Mesenchymal stem cell (in vitro differentiated cells and primary cell): ENCODE results near the gene SLC9C2.
A peak's percentile ranks its signal among the peaks of the same experiment; 100 is the strongest.
"Not testable (repeated sequence)": the region's sequence is repeated elsewhere in the genome, so short reads cannot be mapped to it uniquely, and the experiment has no call there.

ENCODE experiments used
- DNase-seq: peaks from one replicate; pipeline ENCODE4 v3.0.0-alpha.2; 2013
- H2AFZ ChIP-seq: one replicate; pipeline ENCODE4 v1.6.1; 2013; ENCODE audit warnings: low read depth, mild to moderate bottlenecking, control low read depth, inconsistent platforms, low read length, moderate library complexity
- H2AK5ac ChIP-seq: 2 replicates; pipeline ENCODE4 v1.6.1; 2013; ENCODE audit warnings: low read length, moderate library complexity, mild to moderate bottlenecking, inconsistent platforms; ENCODE audit not compliant: severe bottlenecking
- H2BK120ac ChIP-seq: one replicate; pipeline ENCODE4 v1.6.1; 2013; ENCODE audit warnings: low read depth, mild to moderate bottlenecking, inconsistent platforms, low read length, moderate library complexity
- H2BK12ac ChIP-seq, 2 experiments: one replicate each; pipeline ENCODE4 v1.6.1; 2013; ENCODE audit warnings: inconsistent platforms in 2 of 2, low read length in 2 of 2, mild to moderate bottlenecking in 2 of 2, moderate library complexity in 2 of 2, control low read depth in 1 of 2
- H2BK15ac ChIP-seq: one replicate; pipeline ENCODE4 v1.6.1; 2013; ENCODE audit warnings: mild to moderate bottlenecking, low read depth, inconsistent platforms; ENCODE audit not compliant: poor library complexity, severe bottlenecking
- H2BK5ac ChIP-seq: 2 replicates; pipeline ENCODE4 v1.6.1; 2013; ENCODE audit warnings: low read depth, mild to moderate bottlenecking, low read length, control low read depth, inconsistent platforms; ENCODE audit not compliant: poor library complexity, severe bottlenecking
- H3K14ac ChIP-seq, 2 experiments: one replicate each; pipeline ENCODE4 v1.6.1; 2013; ENCODE audit warnings: inconsistent platforms in 2 of 2, low read length in 2 of 2, control low read depth in 1 of 2, mild to moderate bottlenecking in 1 of 2, moderate library complexity in 1 of 2
- H3K18ac ChIP-seq, 2 experiments: one replicate each; pipeline ENCODE4 v1.6.1; 2013; ENCODE audit warnings: inconsistent platforms in 2 of 2, low read length in 2 of 2, control low read depth in 1 of 2, low read depth in 1 of 2, mild to moderate bottlenecking in 1 of 2
- H3K23ac ChIP-seq, 2 experiments: one replicate each; pipeline ENCODE4 v1.6.1; 2013; ENCODE audit warnings: inconsistent platforms in 2 of 2, low read length in 2 of 2, mild to moderate bottlenecking in 2 of 2, moderate library complexity in 2 of 2, control low read depth in 1 of 2
- H3K27ac ChIP-seq: 2 replicates; pipeline ENCODE4 v1.5.1; 2013; ENCODE audit warnings: mild to moderate bottlenecking, moderate library complexity, low read length, control low read depth, inconsistent platforms; ENCODE audit not compliant: poor library complexity, severe bottlenecking
- H3K27me3 ChIP-seq, 2 experiments: 2 replicates each; pipeline versions ENCODE4 v1.6.1 to v1.7.0; 2013; ENCODE audit warnings: low read length in 2 of 2, mild to moderate bottlenecking in 2 of 2, moderate library complexity in 2 of 2, control low read depth in 1 of 2, inconsistent platforms in 1 of 2; ENCODE audit not compliant: control insufficient read depth in 1 of 2, insufficient read depth in 1 of 2
- H3K36me3 ChIP-seq, 2 experiments: 2 replicates each; pipeline versions ENCODE4 v1.6.1 to v1.7.0; 2013; ENCODE audit warnings: low read length in 2 of 2, control low read depth in 1 of 2, inconsistent platforms in 1 of 2, low read depth in 1 of 2, mild to moderate bottlenecking in 1 of 2; ENCODE audit not compliant: insufficient read depth in 2 of 2, control insufficient read depth in 1 of 2
- H3K4ac ChIP-seq, 2 experiments: one replicate each; pipeline ENCODE4 v1.6.1; 2013; ENCODE audit warnings: inconsistent platforms in 2 of 2, low read length in 2 of 2, mild to moderate bottlenecking in 2 of 2, moderate library complexity in 2 of 2, control low read depth in 1 of 2, low read depth in 1 of 2
- H3K4me1 ChIP-seq: 2 replicates; pipeline ENCODE4 v1.6.1; 2013; ENCODE audit warnings: low read depth, low read length, control low read depth; ENCODE audit not compliant: control insufficient read depth, insufficient read depth
- H3K4me2 ChIP-seq: 2 replicates; pipeline ENCODE4 v1.6.1; 2013; ENCODE audit warnings: low read length, mild to moderate bottlenecking, inconsistent platforms; ENCODE audit not compliant: poor library complexity, severe bottlenecking
- H3K4me3 ChIP-seq, 2 experiments: 2 replicates each; pipeline versions ENCODE4 v1.5.1 to v1.7.0; 2013; ENCODE audit warnings: low read length in 2 of 2, mild to moderate bottlenecking in 2 of 2, control low read depth in 1 of 2, low read depth in 1 of 2; ENCODE audit not compliant: insufficient read depth in 1 of 2
- H3K79me1 ChIP-seq: replicated peaks from 2 replicates; pipeline ENCODE4 v1.6.1; 2013; ENCODE audit warnings: mild to moderate bottlenecking, control low read depth, low read length, inconsistent platforms; ENCODE audit not compliant: poor library complexity, severe bottlenecking
- H3K9ac ChIP-seq: 2 replicates; pipeline ENCODE4 v1.7.0; 2013; ENCODE audit warnings: mild to moderate bottlenecking, low read length, moderate library complexity
- H3K9me3 ChIP-seq: 2 replicates; pipeline ENCODE4 v1.7.0; 2013; ENCODE audit warnings: mild to moderate bottlenecking, low read length; ENCODE audit not compliant: control insufficient read depth
- H4K8ac ChIP-seq: one replicate; pipeline ENCODE4 v1.6.1; 2013; ENCODE audit warnings: inconsistent platforms, mild to moderate bottlenecking, low read length, moderate library complexity
- H4K91ac ChIP-seq: one replicate; pipeline ENCODE4 v1.6.1; 2013; ENCODE audit warnings: mild to moderate bottlenecking, low read length, inconsistent platforms
- WGBS: methylation state at CpG from one replicate; pipeline ENCODE4 v1.1.7; 2013; ENCODE audit warnings: mixed read lengths; 5-methylcytosine and 5-hydroxymethylcytosine counted together

Gene SLC9C2

GRCh38 chr1:173596097-173596825, 6.6 kb downstream of the SLC9C2 start:
- Histone ChIP-seq H3K9me3 (peaks cover 3% of the 10 kb centered on the region), H2BK5ac (no peak overlapping the region), H2AFZ (no peak overlapping the region), H3K79me1 (no peaks in the 10 kb centered on the region), H3K27me3 (no peaks in the 10 kb centered on the region), H2BK120ac (no peak overlapping the region), H3K4ac (no peak overlapping the region), H3K4me3 (no peak overlapping the region), H3K23ac (no peak overlapping the region), H3K4me1 (no peaks in the 10 kb centered on the region), H3K18ac (no peak overlapping the region), H2BK15ac (no peak overlapping the region), H3K4me2 (no peak overlapping the region), H3K9ac (no peak overlapping the region), H3K27ac (no peak overlapping the region), H2BK12ac (no peak overlapping the region), H4K91ac (no peak overlapping the region), H4K8ac (no peak overlapping the region), H3K14ac (no peak overlapping the region), H2AK5ac (no peak overlapping the region), H3K36me3 (no peaks in the 10 kb centered on the region)
- no peak for DNase-seq
- WGBS = no CpG with 5 or more reads among the region's 3 CpGs

DNA sequence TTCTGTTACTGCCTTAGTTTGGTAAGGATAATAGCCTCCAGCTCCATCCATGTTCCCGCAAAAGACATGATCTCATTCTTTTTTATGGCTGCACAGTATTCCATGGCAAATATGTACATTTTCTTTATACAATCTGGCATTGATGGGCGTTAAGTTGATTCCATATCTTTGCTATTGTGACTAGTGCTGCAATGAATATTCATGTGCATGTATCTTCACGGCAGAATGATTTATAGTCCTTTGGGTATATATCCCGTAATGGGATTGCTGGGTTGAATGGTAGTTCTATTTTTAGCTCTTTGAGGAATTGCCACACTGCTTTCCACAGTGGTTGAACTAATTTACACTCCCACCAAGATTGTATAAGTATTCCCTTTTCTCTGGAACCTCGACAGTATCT, 11.7 kb downstream of the SLC9C2 start:
- H2BK5ac ChIP-seq, H3K18ac ChIP-seq, H4K8ac ChIP-seq, H4K91ac ChIP-seq, H3K4me1 ChIP-seq, H3K14ac ChIP-seq, H3K9me3 ChIP-seq, H3K9ac ChIP-seq, H3K23ac ChIP-seq, H2BK12ac ChIP-seq, H2BK120ac ChIP-seq, H3K79me1 ChIP-seq, H2AFZ ChIP-seq, H3K4me2 ChIP-seq, H3K36me3 ChIP-seq, H3K4ac ChIP-seq, H2BK15ac ChIP-seq, H3K27ac ChIP-seq, H3K27me3 ChIP-seq, H3K4me3 ChIP-seq, H2AK5ac ChIP-seq: not testable (repeated sequence)
- DNase-seq = peak; percentile 2
- 87% methylated on average over 2 of the region's 5 CpGs for WGBS

DNA sequence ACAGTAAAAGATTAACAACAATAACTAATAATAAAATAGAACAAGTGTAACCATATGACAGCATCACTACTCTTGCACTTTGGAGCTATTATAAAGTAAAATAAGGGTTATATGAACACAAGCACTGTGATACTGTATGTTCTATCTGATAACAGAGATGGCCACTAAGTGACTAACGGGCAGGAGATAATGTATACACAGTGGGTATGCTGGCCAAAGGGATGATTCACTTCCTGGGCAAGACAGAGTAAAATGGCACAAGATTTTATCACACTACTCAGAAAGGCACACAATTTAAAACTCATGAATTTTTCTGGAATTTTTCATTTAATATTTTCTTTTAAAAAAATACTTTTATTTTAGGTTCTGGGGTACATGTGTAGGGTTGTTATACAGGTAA, 12.3 kb downstream of the SLC9C2 start:
- no peak overlapping the region for H4K91ac ChIP-seq
- H3K18ac ChIP-seq = no peak overlapping the region
- H3K27me3 ChIP-seq = no peaks in the 10 kb centered on the region
- no peak overlapping the region for H4K8ac ChIP-seq
- H3K27ac ChIP-seq = no peak overlapping the region
- no CpG with 5 or more reads among the region's 1 CpG for WGBS
- no peak overlapping the region for H3K4ac ChIP-seq
- no peak overlapping the region for H2AK5ac ChIP-seq
- no peaks in the 10 kb centered on the region for H3K79me1 ChIP-seq
- H3K36me3 ChIP-seq = no peaks in the 10 kb centered on the region
- no peak overlapping the region for H3K4me3 ChIP-seq
- no peak overlapping the region for H2BK5ac ChIP-seq
- no peak overlapping the region for H2AFZ ChIP-seq
- H2BK15ac ChIP-seq = no peak overlapping the region
- H3K9ac ChIP-seq = no peak overlapping the region
- no peak overlapping the region for H3K4me2 ChIP-seq
- H3K9me3 ChIP-seq = no peaks in the 10 kb centered on the region
- no peak overlapping the region for H3K23ac ChIP-seq
- peak; percentile 6 for DNase-seq
- H3K14ac ChIP-seq = no peak overlapping the region
- H2BK12ac ChIP-seq = no peak overlapping the region
- no peak overlapping the region for H2BK120ac ChIP-seq
- no peaks in the 10 kb centered on the region for H3K4me1 ChIP-seq

DNA sequence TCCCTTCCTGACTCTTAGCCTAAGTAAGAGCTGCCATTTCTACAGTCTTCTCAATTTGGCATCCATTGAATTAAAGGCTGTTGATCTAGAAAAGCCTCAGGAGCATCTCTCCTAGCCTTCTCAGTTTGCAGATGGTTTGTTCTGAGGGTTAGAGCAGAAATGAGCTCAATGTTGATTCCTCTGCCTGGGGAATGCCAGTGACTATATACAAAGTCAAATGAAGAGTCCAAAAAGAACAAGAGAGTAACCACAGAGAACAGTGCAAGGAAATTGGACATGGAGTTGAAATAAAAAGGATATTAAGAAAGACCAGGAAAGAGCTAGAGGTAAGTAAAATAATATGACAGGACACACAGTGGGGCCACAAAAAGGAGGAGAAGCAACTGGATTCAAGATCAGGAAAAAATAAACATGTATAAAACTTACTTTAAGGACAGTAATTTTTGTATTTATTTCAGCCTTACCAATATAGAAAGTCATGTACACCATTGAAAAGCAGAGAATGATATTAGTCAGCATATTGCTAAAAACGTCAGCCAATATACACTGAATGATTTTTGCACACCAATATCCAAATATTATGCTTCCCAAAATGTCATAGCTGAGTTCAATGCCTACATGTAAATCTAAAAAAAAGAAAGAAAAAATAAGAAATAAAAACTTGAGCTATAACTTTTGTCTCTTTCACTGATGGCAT, 21.3 kb downstream of the SLC9C2 start:
- Histone ChIP-seq H3K4me1 (no peaks in the 10 kb centered on the region), H3K14ac (no peak overlapping the region), H3K4me3 (no peak overlapping the region), H2BK120ac (no peak overlapping the region), H3K4me2 (no peak overlapping the region), H2BK15ac (no peak overlapping the region), H4K8ac (no peak overlapping the region), H2AFZ (no peak overlapping the region), H3K36me3 (no peaks in the 10 kb centered on the region), H3K27me3 (peaks cover 4 to 15% of the 10 kb centered on the region in 2 experiments), H3K4ac (no peak overlapping the region), H2BK12ac (no peak overlapping the region), H3K27ac (no peak overlapping the region), H4K91ac (no peak overlapping the region), H2BK5ac (no peak overlapping the region), H3K79me1 (no peaks in the 10 kb centered on the region), H3K9me3 (no peaks in the 10 kb centered on the region), H3K23ac (no peak overlapping the region), H3K9ac (no peak overlapping the region), H3K18ac (no peak overlapping the region), H2AK5ac (no peak overlapping the region)
- 83% methylated on average over 1 of the region's 1 CpG for WGBS
- DNase-seq = no peak
